ENCODE results near the gene INVS.
"Not testable (repeated sequence)": the region's sequence is repeated elsewhere in the genome, so short reads cannot be mapped to it uniquely, and the experiment has no call there.

Gene INVS

GRCh38 chr9:100098887-100099721 lies at the start of gene INVS, which contains the start of gene ERP44:
Gene INVS (plus strand): TSS chr9:100099243. CDS start chr9:100104522, 5,279 bp downstream.
Gene ERP44 (minus strand): TSS chr9:100099000. CDS start chr9:100098840, 160 bp downstream.
- DNase-seq (ENCODE audit: low read depth), result peak; percentile 97
- no peak for TF ChIP-seq CTCF (conservative IDR thresholded peaks at IDR 0.05; ENCODE audit: low read depth, low read length)

GRCh38 chr9:100049551-100049950 lies 49.5 kb upstream of the INVS start:
- TF ChIP-seq CTCF (conservative IDR thresholded peaks at IDR 0.05; ENCODE audit: low read depth, low read length), result no peak
- DNase-seq (ENCODE audit: low read depth), result no peak
- no peak overlapping the region for H3K4me3 ChIP-seq (ENCODE audit: low read length)

More at GRCh38 chr9:100098887-100099721, at the start of gene INVS, which contains the start of gene ERP44:
- H3K4me3 ChIP-seq (ENCODE audit: low read length), result peak within 1 kb of the TSS; percentile 98

- DNase-seq (ENCODE audit: low read depth), result no peak
- TF ChIP-seq CTCF (conservative IDR thresholded peaks at IDR 0.05; ENCODE audit: low read depth, low read length), result no peak
- no peak overlapping the region for H3K4me3 ChIP-seq (ENCODE audit: low read length)
Observed at GRCh38 chr9:100052375-100052774, 46.7 kb upstream of the INVS start.

GRCh38 chr9:100056561-100056960 lies 42.5 kb upstream of the INVS start:
- DNase-seq (ENCODE audit: low read depth), result no peak
- no peak overlapping the region for H3K4me3 ChIP-seq (ENCODE audit: low read length)
- TF ChIP-seq CTCF (conservative IDR thresholded peaks at IDR 0.05; ENCODE audit: low read depth, low read length), result no peak

- no peak overlapping the region for H3K4me3 ChIP-seq (ENCODE audit: low read length)
- no peak for TF ChIP-seq CTCF (conservative IDR thresholded peaks at IDR 0.05; ENCODE audit: low read depth, low read length)
- no peak for DNase-seq (ENCODE audit: low read depth)
Observed at GRCh38 chr9:100057624-100058023, 41.4 kb upstream of the INVS start.

GRCh38 chr9:100058699-100059579 lies 40.1 kb upstream of the INVS start:
- no peak for TF ChIP-seq CTCF (conservative IDR thresholded peaks at IDR 0.05; ENCODE audit: low read depth, low read length)
- no peak overlapping the region for H3K4me3 ChIP-seq (ENCODE audit: low read length)
- no peak for DNase-seq (ENCODE audit: low read depth)

GRCh38 chr9:100062683-100063082 lies 36.4 kb upstream of the INVS start:
- H3K4me3 ChIP-seq (ENCODE audit: low read length); DNase-seq (ENCODE audit: low read depth): not testable (repeated sequence)

Measured in retinal pigment epithelial cell (primary cell).